Measurements from ENCODE around the gene TICRR. TPM values are rescaled to one million over a fixed set of nuclear protein-coding genes. Genes with fewer than 3 reads are reported as not detected.
A peak's percentile ranks its signal among the peaks of the same experiment; 100 is the strongest.

TICRR gene
- total and polyA plus RNA-seq, 5 donors: 0.06 to 0.23 (median 0.13) TPM; not detected in 1

GRCh38 chr15:89646416-89647141 is 71.3 kb downstream of the TICRR start:
- Histone ChIP-seq H3K27me3 (ENCODE audit: control insufficient read depth, insufficient read depth) (no peaks in the 10 kb centered on the region), H3K27ac (ENCODE audit: low read length) (no peak overlapping the region), H3K4me1 (ENCODE audit: control insufficient read depth, insufficient read depth, low read length) (no peaks in the 10 kb centered on the region), H3K4me3 (ENCODE audit: low read length) (no peak overlapping the region), H3K9me3 (ENCODE audit: control insufficient read depth, low read length) (no peaks in the 10 kb centered on the region)
- WGBS: 90% methylated on average over 22 of the region's 22 CpGs
- DNase-seq (peak in 1 of 3 donors; percentile 51), ATAC-seq (peak in 1 of 2 donors; percentile 10)
- intact Hi-C loops (cut with DNase I): no loop called here

GRCh38 chr15:89647191-89647851 is 72.1 kb downstream of the TICRR start:
- no peaks in the 10 kb centered on the region for H3K4me1 ChIP-seq (ENCODE audit: control insufficient read depth, insufficient read depth, low read length)
- H3K9me3 ChIP-seq (ENCODE audit: control insufficient read depth, low read length): no peaks in the 10 kb centered on the region
- DNase-seq (peak; percentile 80 to 94 (median 94)), ATAC-seq (peak; percentile 76 to 81)
- no peaks in the 10 kb centered on the region for H3K27me3 ChIP-seq (ENCODE audit: control insufficient read depth, insufficient read depth)
- H3K4me3 ChIP-seq (ENCODE audit: low read length): no peak overlapping the region
- WGBS: 52% methylated on average over 25 of the region's 25 CpGs
- H3K27ac ChIP-seq (ENCODE audit: low read length): no peak overlapping the region
- intact Hi-C loops (cut with DNase I): no loop called here

GRCh38 chr15:89648106-89649012 is 73.1 kb downstream of the TICRR start:
- WGBS: 84% methylated on average over 102 of the region's 102 CpGs
- no peak overlapping the region for H3K4me3 ChIP-seq (ENCODE audit: low read length)
- intact Hi-C loops (cut with DNase I): no loop called here
- no peaks in the 10 kb centered on the region for H3K27me3 ChIP-seq (ENCODE audit: control insufficient read depth, insufficient read depth)
- ATAC-seq (no peak), DNase-seq (peak in 1 of 3 donors; percentile 54)
- H3K4me1 ChIP-seq (ENCODE audit: control insufficient read depth, insufficient read depth, low read length): no peaks in the 10 kb centered on the region
- no peak overlapping the region for H3K27ac ChIP-seq (ENCODE audit: low read length)
- no peaks in the 10 kb centered on the region for H3K9me3 ChIP-seq (ENCODE audit: control insufficient read depth, low read length)

- H3K27ac ChIP-seq (ENCODE audit: low read length): no peak overlapping the region
- DNase-seq (peak in 1 of 3 donors; percentile 40), ATAC-seq (no peak)
- intact Hi-C loops (cut with DNase I): no loop called here
- H3K9me3 ChIP-seq (ENCODE audit: control insufficient read depth, low read length): no peaks in the 10 kb centered on the region
- no peaks in the 10 kb centered on the region for H3K4me1 ChIP-seq (ENCODE audit: control insufficient read depth, insufficient read depth, low read length)
- 96% methylated on average over 37 of the region's 37 CpGs for WGBS
- H3K27me3 ChIP-seq (ENCODE audit: control insufficient read depth, insufficient read depth): no peaks in the 10 kb centered on the region
- H3K4me3 ChIP-seq (ENCODE audit: low read length): no peak overlapping the region
These were observed 73.8 kb downstream of the TICRR start for GRCh38 chr15:89649013-89649625.

GRCh38 chr15:89649716-89650115 is 74.4 kb downstream of the TICRR start:
- WGBS: 90% methylated on average over 15 of the region's 15 CpGs

GRCh38 chr15:89652131-89652530 is 76.9 kb downstream of the TICRR start:
- DNase-seq: no peak
- 76% methylated on average over 7 of the region's 7 CpGs for WGBS
- intact Hi-C loops (cut with DNase I): no loop called here

More at GRCh38 chr15:89649716-89650115, 74.4 kb downstream of the TICRR start:
- intact Hi-C loops (cut with DNase I): no loop called here
- Histone ChIP-seq H3K27ac (ENCODE audit: low read length) (no peak overlapping the region), H3K9me3 (ENCODE audit: control insufficient read depth, low read length) (no peaks in the 10 kb centered on the region), H3K4me3 (ENCODE audit: low read length) (no peak overlapping the region), H3K4me1 (ENCODE audit: control insufficient read depth, insufficient read depth, low read length) (peaks cover 3% of the 10 kb centered on the region), H3K27me3 (ENCODE audit: control insufficient read depth, insufficient read depth) (no peaks in the 10 kb centered on the region)
- peak in 1 of 3 donors; percentile 39 for DNase-seq
- no peak for ATAC-seq

GRCh38 chr15:89652666-89653065 is 77.4 kb downstream of the TICRR start:
- H3K4me1 ChIP-seq (ENCODE audit: control insufficient read depth, insufficient read depth, low read length): peaks cover 3% of the 10 kb centered on the region
- DNase-seq: peak in 1 of 3 donors; percentile 49
- intact Hi-C loops (cut with DNase I): no loop called here
- H3K27me3 ChIP-seq (ENCODE audit: control insufficient read depth, insufficient read depth): no peaks in the 10 kb centered on the region
- 84% methylated on average over 16 of the region's 16 CpGs for WGBS
- no peak for ATAC-seq
- H3K9me3 ChIP-seq (ENCODE audit: control insufficient read depth, low read length): no peaks in the 10 kb centered on the region
- H3K4me3 ChIP-seq (ENCODE audit: low read length): no peak overlapping the region
- H3K27ac ChIP-seq (ENCODE audit: low read length): no peak overlapping the region

More at GRCh38 chr15:89652131-89652530, 76.9 kb downstream of the TICRR start:
- H3K9me3 ChIP-seq (ENCODE audit: control insufficient read depth, low read length): no peaks in the 10 kb centered on the region
- H3K4me1 ChIP-seq (ENCODE audit: control insufficient read depth, insufficient read depth, low read length): peaks cover 3% of the 10 kb centered on the region
- no peak overlapping the region for H3K27ac ChIP-seq (ENCODE audit: low read length)
- H3K27me3 ChIP-seq (ENCODE audit: control insufficient read depth, insufficient read depth): no peaks in the 10 kb centered on the region
- no peak for ATAC-seq
- no peak overlapping the region for H3K4me3 ChIP-seq (ENCODE audit: low read length)

GRCh38 chr15:89653578-89653977 is 78.3 kb downstream of the TICRR start:
- Histone ChIP-seq H3K27me3 (ENCODE audit: control insufficient read depth, insufficient read depth) (no peaks in the 10 kb centered on the region), H3K27ac (ENCODE audit: low read length) (no peak overlapping the region), H3K4me1 (ENCODE audit: control insufficient read depth, insufficient read depth, low read length) (peaks cover 3% of the 10 kb centered on the region), H3K4me3 (ENCODE audit: low read length) (no peak overlapping the region), H3K9me3 (ENCODE audit: control insufficient read depth, low read length) (no peaks in the 10 kb centered on the region)
- intact Hi-C loops (cut with DNase I): no loop called here
- ATAC-seq (no peak), DNase-seq (no peak)
- WGBS: 96% methylated on average over 2 of the region's 2 CpGs

GRCh38 chr15:89654301-89654761 is 79.1 kb downstream of the TICRR start:
- no peak for DNase-seq
- Histone ChIP-seq H3K4me1 (ENCODE audit: control insufficient read depth, insufficient read depth, low read length) (peaks cover 3% of the 10 kb centered on the region), H3K27me3 (ENCODE audit: control insufficient read depth, insufficient read depth) (no peaks in the 10 kb centered on the region), H3K9me3 (ENCODE audit: control insufficient read depth, low read length) (no peaks in the 10 kb centered on the region), H3K4me3 (ENCODE audit: low read length) (peak overlapping the region; percentile 69), H3K27ac (ENCODE audit: low read length) (no peak overlapping the region)
- WGBS: 36% methylated on average over 14 of the region's 14 CpGs
- ATAC-seq: peak; percentile 4 to 6
- intact Hi-C loops (cut with DNase I): no loop called here
